SK-N-SH (cell line): ENCODE results near the gene SUPT4H1. TPM values are rescaled to one million over a fixed set of nuclear protein-coding genes. Genes with fewer than 3 reads are reported as not detected.

Experiments used
- CTCF ChIA-PET: fragments of 300-600, 350-600 bp; formaldehyde crosslinking; extraction: SDS; loops from one replicate; lab custom pipeline; 2021; lab: Yijun Ruan, JAX
- POLR2A ChIA-PET: fragments of 350-600 bp; sonication (Branson Sonifier 250); formaldehyde crosslinking; extraction: SDS; loops from one replicate; lab custom pipeline; 2020; ENCODE audit warnings: antibody characterized with exemption, inconsistent platforms; lab: Yijun Ruan, JAX
- DNase-seq: peaks from one replicate; pipeline ENCODE4 v3.0.0; 2012
- H2AFZ ChIP-seq: fragments of 200-600 bp; sonication (generic); 2 replicates; pipeline ENCODE4 v1.8.1; 2016; ENCODE audit warnings: antibody characterized with exemption, mild to moderate bottlenecking, low read depth
- H3F3A ChIP-seq: fragments of 200-600 bp; sonication (generic); replicated peaks from 2 replicates; pipeline ENCODE3; 2016; ENCODE audit warnings: antibody characterized with exemption, mild to moderate bottlenecking; ENCODE audit not compliant: insufficient read depth
- H3K27ac ChIP-seq, 2 experiments: fragments of 200-500 bp in 1 of 2; fragments of 200-600 bp in 1 of 2; sonication (Bioruptor generic) in 1 of 2; sonication (generic), shearing (Covaris generic) in 1 of 2; 2 replicates each; pipeline versions ENCODE4 v1.5.1 to v1.6.1; 2014 to 2016; ENCODE audit warnings: low read depth in 2 of 2, inconsistent platforms in 1 of 2, low read length in 1 of 2, mild to moderate bottlenecking in 1 of 2, mixed read lengths in 1 of 2
- H3K27me3 ChIP-seq: fragments of 200-600 bp; sonication (generic), shearing (Covaris generic); 2 replicates; pipeline ENCODE4 v1.6.1; 2016; ENCODE audit warnings: mixed run types; ENCODE audit not compliant: insufficient read depth
- H3K36me3 ChIP-seq, 2 experiments: fragments of 200-500 bp in 1 of 2; fragments of 200-600 bp in 1 of 2; sonication (Bioruptor generic) in 1 of 2; sonication (generic) in 1 of 2; replicated peaks in 1 of 2; 2 replicates each; pipeline versions ENCODE3 to v1.5.1; 2014 to 2016; ENCODE audit warnings: low read length in 1 of 2, mild to moderate bottlenecking in 1 of 2; ENCODE audit not compliant: insufficient read depth in 2 of 2, control insufficient read depth in 1 of 2
- H3K4me1 ChIP-seq, 2 experiments: fragments of 200-500 bp in 1 of 2; fragments of 200-600 bp in 1 of 2; sonication (Bioruptor generic) in 1 of 2; sonication (generic), shearing (Covaris generic) in 1 of 2; 2 replicates each; pipeline versions ENCODE4 v1.5.1 to v1.6.1; 2014 to 2016; ENCODE audit warnings: low read depth in 1 of 2, low read length in 1 of 2, mixed run types in 1 of 2; ENCODE audit not compliant: insufficient read depth in 2 of 2, control insufficient read depth in 1 of 2
- H3K4me2 ChIP-seq: fragments of 200-600 bp; sonication (generic), shearing (Covaris generic); 2 replicates; pipeline ENCODE4 v1.6.1; 2017; ENCODE audit warnings: mixed run types
- H3K4me3 ChIP-seq, 2 experiments: fragments of 200-500 bp in 1 of 2; fragments of 200-600 bp in 1 of 2; sonication (Bioruptor generic) in 1 of 2; sonication (generic), shearing (Covaris generic) in 1 of 2; 2 replicates each; pipeline versions ENCODE4 v1.5.1 to v1.8.1; 2014 to 2016; ENCODE audit warnings: low read depth in 2 of 2, inconsistent platforms in 1 of 2, low read length in 1 of 2, mild to moderate bottlenecking in 1 of 2, mixed read lengths in 1 of 2, moderate library complexity in 1 of 2
- H3K79me2 ChIP-seq: fragments of 200-600 bp; sonication (generic); 2 replicates; pipeline ENCODE4 v1.8.1; 2017; ENCODE audit warnings: mild to moderate bottlenecking; ENCODE audit not compliant: insufficient read depth
- H3K9ac ChIP-seq: fragments of 200-600 bp; sonication (generic); 2 replicates; pipeline ENCODE4 v1.6.1; 2017; ENCODE audit warnings: mixed run types
- H3K9me2 ChIP-seq: fragments of 200-600 bp; sonication (generic); 2 replicates; pipeline ENCODE4 v1.6.1; 2017; ENCODE audit warnings: mixed run types
- H3K9me3 ChIP-seq: fragments of 200-600 bp; sonication (generic); 2 replicates; pipeline ENCODE4 v1.6.1; 2017; ENCODE audit warnings: mixed run types, mild to moderate bottlenecking, moderate library complexity
- H4K20me1 ChIP-seq: fragments of 200-600 bp; sonication (generic); 2 replicates; pipeline ENCODE4 v1.6.1; 2017; ENCODE audit warnings: mild to moderate bottlenecking, mixed run types; ENCODE audit not compliant: insufficient read depth
- CHD2 ChIP-seq: fragments of 150-350 bp; IDR thresholded peaks from 2 replicates; pipeline ENCODE4 v1.6.1; 2018; ENCODE audit warnings: low read length; ENCODE audit not compliant: partially characterized antibody
- CTCF ChIP-seq: fragments of 200-600 bp; sonication (generic); IDR thresholded peaks from 2 replicates; pipeline ENCODE4 v1.6.1; 2017; ENCODE audit warnings: antibody characterized with exemption, mild to moderate bottlenecking, moderate library complexity
- FOSL2 ChIP-seq: IDR thresholded peaks from 2 replicates; pipeline ENCODE4 v1.4.0; 2012; ENCODE audit warnings: low read depth, mild to moderate bottlenecking, moderate library complexity, borderline replicate concordance
- FOXJ3 ChIP-seq: sonication (generic); formaldehyde crosslinking; IDR thresholded peaks from 2 replicates; pipeline ENCODE4 v1.5.1; 2020; ENCODE audit warnings: mild to moderate bottlenecking, missing genetic modification reagents
- FOXM1 ChIP-seq: IDR thresholded peaks from 2 replicates; pipeline ENCODE4 v1.4.0; 2012; ENCODE audit warnings: low read depth, mild to moderate bottlenecking
- GABPA ChIP-seq: IDR thresholded peaks from 2 replicates; pipeline ENCODE4 v1.4.0; 2012; ENCODE audit warnings: low read depth, mild to moderate bottlenecking
- GATA2 ChIP-seq: sonication (generic); formaldehyde crosslinking; IDR thresholded peaks from 2 replicates; pipeline ENCODE4 v1.5.0; 2020; ENCODE audit warnings: mild to moderate bottlenecking, missing genetic modification reagents
- IRF3 ChIP-seq: fragments of 150-350 bp; IDR thresholded peaks from 2 replicates; pipeline ENCODE4 v1.6.1; 2016; ENCODE audit warnings: mild to moderate bottlenecking, low read depth, low read length
- MAX ChIP-seq: IDR thresholded peaks from 2 replicates; pipeline ENCODE4 v1.4.0; 2012; ENCODE audit warnings: low read depth
- POLR2AphosphoS5 ChIP-seq: IDR thresholded peaks from 2 replicates; pipeline ENCODE4 v1.6.1; 2012; ENCODE audit warnings: low read depth, low read length
- RCOR1 ChIP-seq: fragments of 150-350 bp; IDR thresholded peaks from 2 replicates; pipeline ENCODE4 v1.6.1; 2017; ENCODE audit warnings: antibody characterized with exemption, low read length
- REST ChIP-seq: IDR thresholded peaks from 2 replicates; pipeline ENCODE4 v1.6.1; 2012; ENCODE audit warnings: mild to moderate bottlenecking, low read depth, low read length, moderate library complexity
- RXRA ChIP-seq: IDR thresholded peaks from 2 replicates; pipeline ENCODE4 v1.4.0; 2012; ENCODE audit warnings: low read depth, mild to moderate bottlenecking, borderline replicate concordance
- SIN3A ChIP-seq: IDR thresholded peaks from 2 replicates; pipeline ENCODE4 v1.6.1; 2012; ENCODE audit warnings: low read depth, mild to moderate bottlenecking, low read length, moderate library complexity, borderline replicate concordance
- SMC3 ChIP-seq: IDR thresholded peaks from 2 replicates; pipeline ENCODE4 v1.6.1; 2012; ENCODE audit warnings: low read depth, low read length, improper control_type of control experiment
- TAF1 ChIP-seq: IDR thresholded peaks from 2 replicates; pipeline ENCODE4 v1.6.1; 2012; ENCODE audit warnings: low read depth, mild to moderate bottlenecking, low read length, moderate library complexity, borderline replicate concordance
- TEAD4 ChIP-seq: IDR thresholded peaks from 2 replicates; pipeline ENCODE4 v1.4.0; 2012; ENCODE audit warnings: mild to moderate bottlenecking, borderline replicate concordance; ENCODE audit not compliant: insufficient read depth
- USF1 ChIP-seq: IDR thresholded peaks from 2 replicates; pipeline ENCODE4 v1.4.0; 2012; ENCODE audit warnings: low read depth, borderline replicate concordance
- YY1 ChIP-seq: IDR thresholded peaks from 2 replicates; pipeline ENCODE4 v1.4.0; 2012; ENCODE audit warnings: low read depth, mild to moderate bottlenecking
- ZBTB33 ChIP-seq: IDR thresholded peaks from 2 replicates; pipeline ENCODE4 v1.4.0; 2012; ENCODE audit warnings: low read depth, borderline replicate concordance
- whole genome bisulfite sequencing: methylation state at CpG from one replicate; pipeline ENCODE4 v1.1.6; 2017; ENCODE audit warnings: low lambda C conversion rate; 5-methylcytosine and 5-hydroxymethylcytosine counted together
- polyA plus RNA-seq, 3 experiments: library from polyadenylated mRNA; depleted of rRNA; stranded (reverse); fragments of >200 nt; gene quantifications; 2 replicates each; pipeline ENCODE4 v1.2.3, GENCODE V29; 2012

Gene SUPT4H1
- polyA plus RNA-seq, 1 of the 3 experiments (the other 2 are of a cell fraction): 165 TPM

- Histone ChIP-seq H3K27me3 (peaks cover 69% of the 10 kb centered on the region), H3K27ac (no peak overlapping the region), H3K36me3 (no peaks in the 10 kb centered on the region), H3F3A (no peaks in the 10 kb centered on the region), H2AFZ (no peak overlapping the region), H3K4me1 (peaks cover 0 to 10% of the 10 kb centered on the region in 2 experiments; a peak in 2 of 4 replicates), H3K4me2 (no peak overlapping the region), H3K4me3 (no peak overlapping the region), H3K9me2 (no peaks in the 10 kb centered on the region), H3K9ac (no peak overlapping the region), H3K79me2 (no peaks in the 10 kb centered on the region), H3K9me3 (no peaks in the 10 kb centered on the region), H4K20me1 (no peaks in the 10 kb centered on the region)
- 12% methylated on average over 3 of the region's 3 CpGs for WGBS
- POLR2A ChIA-PET: no interaction called here
- CTCF ChIA-PET: interaction anchor here (0.7 to 2.4 kb wide), 8 partner anchors 13 to 124 kb away, joined by 3 to 6 read pairs (median 4); partner anchors contain the start of gene RNF43
- no peak for DNase-seq
- TF ChIP-seq TEAD4 (no peak), FOXM1 (no peak), GATA2 (CRISPR knock-in tag) (no peak), SIN3A (no peak), RXRA (no peak), CTCF (no peak), SMC3 (no peak), GABPA (no peak), REST (no peak), ZBTB33 (no peak), FOSL2 (no peak), FOXJ3 (CRISPR knock-in tag) (no peak), USF1 (no peak), POLR2AphosphoS5 (no peak), IRF3 (no peak), MAX (no peak), RCOR1 (no peak), TAF1 (no peak), CHD2 (no peak), YY1 (no peak)
Observed at GRCh38 chr17:58394534-58395223, 42.7 kb upstream of the SUPT4H1 start.
